HG03571 (cell line): ENCODE data around the gene ASTN1.
"Not testable (repeated sequence)": the region's sequence is repeated elsewhere in the genome, so short reads cannot be mapped to it uniquely, and the experiment has no call there.

Source experiments
- ATAC-seq: cut with Tn5 transposase; IDR thresholded peaks from one replicate; pipeline ENCODE4 v1.9.1; 2021; ENCODE audit not compliant: unreplicated experiment

Gene ASTN1

GRCh38 chr1:177116941-177117340 is 47.6 kb downstream of the ASTN1 start:
- ATAC-seq = no peak

GRCh38 chr1:177106614-177107365 is 57.7 kb downstream of the ASTN1 start:
- no peak for ATAC-seq

- ATAC-seq = no peak
Observed at GRCh38 chr1:177106196-177106595, 58.3 kb downstream of the ASTN1 start.

- ATAC-seq = no peak
Observed at GRCh38 chr1:177103005-177103852, 61.3 kb downstream of the ASTN1 start.

- ATAC-seq = no peak
Observed at GRCh38 chr1:177092001-177092400, 72.5 kb downstream of the ASTN1 start.

- no peak for ATAC-seq
Observed at GRCh38 chr1:177091040-177091439, 73.5 kb downstream of the ASTN1 start.

GRCh38 chr1:177088966-177089365 is 75.5 kb downstream of the ASTN1 start:
- no peak for ATAC-seq

- no peak for ATAC-seq
Observed at GRCh38 chr1:177082855-177083693, 81.4 kb downstream of the ASTN1 start.

- no peak for ATAC-seq
Observed at GRCh38 chr1:177080564-177080963, 83.9 kb downstream of the ASTN1 start.

GRCh38 chr1:177077734-177078499 is 86.6 kb downstream of the ASTN1 start:
- ATAC-seq = no peak

GRCh38 chr1:177077006-177077405 is 87.5 kb downstream of the ASTN1 start:
- ATAC-seq = no peak

- not testable (repeated sequence) for ATAC-seq
Observed at GRCh38 chr1:177074811-177075210, 89.7 kb downstream of the ASTN1 start.

GRCh38 chr1:177069490-177069889 is 95.0 kb downstream of the ASTN1 start:
- ATAC-seq = no peak

- ATAC-seq = no peak
Observed at GRCh38 chr1:177067752-177068410, 96.6 kb downstream of the ASTN1 start.

GRCh38 chr1:177065430-177065829 is 99.1 kb downstream of the ASTN1 start:
- no peak for ATAC-seq

- no peak for ATAC-seq
Observed at GRCh38 chr1:177063648-177064047, 100.9 kb downstream of the ASTN1 start.

GRCh38 chr1:177054542-177054941 is 110.0 kb downstream of the ASTN1 start:
- no peak for ATAC-seq

GRCh38 chr1:177053648-177054047 is 110.9 kb downstream of the ASTN1 start:
- no peak for ATAC-seq

- no peak for ATAC-seq
Observed at GRCh38 chr1:177048314-177049069, 116.0 kb downstream of the ASTN1 start.
